ENCODE data around the gene ZCCHC24.

DNA sequence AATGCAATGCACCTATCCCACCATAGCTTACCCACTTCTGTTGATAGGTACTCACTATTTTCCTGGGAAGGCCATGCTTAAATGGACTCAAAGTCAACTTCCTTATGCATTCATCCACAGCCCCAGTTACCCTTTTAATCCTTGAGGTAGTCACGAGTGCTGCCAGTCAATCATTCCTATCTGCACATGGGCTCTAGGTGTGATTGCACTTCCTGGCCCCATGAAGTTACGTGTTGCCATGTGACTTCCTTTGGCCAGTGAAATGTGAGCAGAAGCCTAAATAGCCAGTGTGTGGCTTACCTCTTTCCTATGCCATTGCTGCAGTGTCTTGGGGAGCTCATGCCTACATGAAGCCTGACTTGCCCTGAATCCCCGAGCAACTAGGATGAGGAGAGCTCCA, 43.4 kb upstream of the ZCCHC24 start:
- TF ChIP-seq, protein P1, sequence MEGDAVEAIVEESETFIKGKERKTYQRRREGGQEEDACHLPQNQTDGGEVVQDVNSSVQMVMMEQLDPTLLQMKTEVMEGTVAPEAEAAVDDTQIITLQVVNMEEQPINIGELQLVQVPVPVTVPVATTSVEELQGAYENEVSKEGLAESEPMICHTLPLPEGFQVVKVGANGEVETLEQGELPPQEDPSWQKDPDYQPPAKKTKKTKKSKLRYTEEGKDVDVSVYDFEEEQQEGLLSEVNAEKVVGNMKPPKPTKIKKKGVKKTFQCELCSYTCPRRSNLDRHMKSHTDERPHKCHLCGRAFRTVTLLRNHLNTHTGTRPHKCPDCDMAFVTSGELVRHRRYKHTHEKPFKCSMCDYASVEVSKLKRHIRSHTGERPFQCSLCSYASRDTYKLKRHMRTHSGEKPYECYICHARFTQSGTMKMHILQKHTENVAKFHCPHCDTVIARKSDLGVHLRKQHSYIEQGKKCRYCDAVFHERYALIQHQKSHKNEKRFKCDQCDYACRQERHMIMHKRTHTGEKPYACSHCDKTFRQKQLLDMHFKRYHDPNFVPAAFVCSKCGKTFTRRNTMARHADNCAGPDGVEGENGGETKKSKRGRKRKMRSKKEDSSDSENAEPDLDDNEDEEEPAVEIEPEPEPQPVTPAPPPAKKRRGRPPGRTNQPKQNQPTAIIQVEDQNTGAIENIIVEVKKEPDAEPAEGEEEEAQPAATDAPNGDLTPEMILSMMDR (IDR thresholded peaks at IDR 0.05): no peak
- no peak for TF ChIP-seq ZFX (IDR thresholded peaks at IDR 0.05; ENCODE audit: borderline replicate concordance)
